PC-9 (cell line): ENCODE measurements around the gene CLIP1.

Experiments used
- EZH2 ChIP-seq: fragments of 200-600 bp; sonication (generic); IDR thresholded peaks from 2 replicates; pipeline ENCODE4 v1.8.0; 2017; ENCODE audit warnings: antibody characterized with exemption, low read depth
- TF ChIP-seq, protein P1 (sequence below): fragments of 200-600 bp; sonication (generic); conservative IDR thresholded peaks from 2 replicates; pipeline ENCODE4 v1.6.1; 2017; ENCODE audit warnings: mixed run types, antibody characterized with exemption, mild to moderate bottlenecking, moderate library complexity

DNA sequence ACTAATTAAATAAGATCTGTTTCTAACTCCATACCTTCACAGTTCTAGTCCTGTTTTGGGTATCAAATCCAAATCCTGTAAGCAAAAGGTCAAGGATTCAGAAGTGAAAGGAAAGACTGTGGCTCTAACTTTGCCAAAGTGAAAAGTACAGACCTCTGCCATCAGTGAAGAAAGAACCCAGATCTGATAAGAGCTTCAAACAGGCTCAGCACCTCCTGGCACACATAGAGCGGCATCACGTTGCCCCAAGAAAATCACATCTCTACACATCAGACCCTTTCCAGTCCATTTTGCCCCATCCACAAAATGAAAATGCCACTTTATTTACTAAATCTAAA lies 23.2 kb downstream of the CLIP1 start:
- TF ChIP-seq, protein P1, sequence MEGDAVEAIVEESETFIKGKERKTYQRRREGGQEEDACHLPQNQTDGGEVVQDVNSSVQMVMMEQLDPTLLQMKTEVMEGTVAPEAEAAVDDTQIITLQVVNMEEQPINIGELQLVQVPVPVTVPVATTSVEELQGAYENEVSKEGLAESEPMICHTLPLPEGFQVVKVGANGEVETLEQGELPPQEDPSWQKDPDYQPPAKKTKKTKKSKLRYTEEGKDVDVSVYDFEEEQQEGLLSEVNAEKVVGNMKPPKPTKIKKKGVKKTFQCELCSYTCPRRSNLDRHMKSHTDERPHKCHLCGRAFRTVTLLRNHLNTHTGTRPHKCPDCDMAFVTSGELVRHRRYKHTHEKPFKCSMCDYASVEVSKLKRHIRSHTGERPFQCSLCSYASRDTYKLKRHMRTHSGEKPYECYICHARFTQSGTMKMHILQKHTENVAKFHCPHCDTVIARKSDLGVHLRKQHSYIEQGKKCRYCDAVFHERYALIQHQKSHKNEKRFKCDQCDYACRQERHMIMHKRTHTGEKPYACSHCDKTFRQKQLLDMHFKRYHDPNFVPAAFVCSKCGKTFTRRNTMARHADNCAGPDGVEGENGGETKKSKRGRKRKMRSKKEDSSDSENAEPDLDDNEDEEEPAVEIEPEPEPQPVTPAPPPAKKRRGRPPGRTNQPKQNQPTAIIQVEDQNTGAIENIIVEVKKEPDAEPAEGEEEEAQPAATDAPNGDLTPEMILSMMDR: no peak
- TF ChIP-seq EZH2: no peak
